Measurements from ENCODE around the gene KCNT2.

DNA sequence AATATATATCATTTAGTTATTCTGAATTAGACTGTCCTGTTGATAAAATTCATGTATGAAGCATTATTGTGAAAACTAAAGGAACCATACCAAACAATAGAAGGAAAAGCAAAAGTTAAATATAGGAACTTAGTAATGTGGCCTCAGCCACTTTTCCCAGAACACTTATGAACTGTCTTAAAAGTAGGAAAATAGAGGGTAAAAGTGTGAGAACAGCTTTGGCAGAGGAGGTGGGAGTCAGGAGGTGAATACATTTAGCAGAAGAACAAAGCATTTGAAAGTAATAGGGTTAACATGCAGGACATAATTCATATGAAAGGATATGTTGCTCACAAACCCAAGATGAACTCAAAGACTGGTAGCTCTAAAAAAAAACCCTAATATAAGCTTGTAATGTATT lies 121.9 kb downstream of the KCNT2 start:
- no peak for TF ChIP-seq MYC (IDR thresholded peaks at IDR 0.05; ENCODE audit: low read depth, low read length)
- no peak for TF ChIP-seq MYC (CRISPR knock-in tag; IDR thresholded peaks at IDR 0.05; ENCODE audit: borderline replicate concordance, low read depth)
- no peak for TF ChIP-seq CHD4 (IDR thresholded peaks at IDR 0.05; ENCODE audit: insufficient read depth, insufficient replicate concordance, low read depth, low read length, poor library complexity, severe bottlenecking)
- TF ChIP-seq ZC3H4 (CRISPR knock-in tag; IDR thresholded peaks at IDR 0.05; ENCODE audit: borderline replicate concordance) = no peak
- TF ChIP-seq, protein P1, sequence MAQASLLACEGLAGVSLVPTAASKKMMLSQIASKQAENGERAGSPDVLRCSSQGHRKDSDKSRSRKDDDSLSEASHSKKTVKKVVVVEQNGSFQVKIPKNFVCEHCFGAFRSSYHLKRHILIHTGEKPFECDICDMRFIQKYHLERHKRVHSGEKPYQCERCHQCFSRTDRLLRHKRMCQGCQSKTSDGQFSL (CRISPR knock-in tag; IDR thresholded peaks at IDR 0.05) = no peak
- TF ChIP-seq, protein P1 (tag; IDR thresholded peaks at IDR 0.05) = no peak
